Urothelium cell line (cell line): ENCODE results near the gene INO80B.
"Not testable (repeated sequence)": the region's sequence is repeated elsewhere in the genome, so short reads cannot be mapped to it uniquely, and the experiment has no call there.

ENCODE experiments used
- DNase-seq: peaks from one replicate; pipeline ENCODE4 v3.0.0; 2011; ENCODE audit warnings: low spot score, mixed read lengths
- FAIRE-seq: peaks from 2 replicates; lab custom pipeline; 2011; peaks lifted over from hg19 to GRCh38; lab: Jason Lieb, UNC

The INO80B gene

DNA sequence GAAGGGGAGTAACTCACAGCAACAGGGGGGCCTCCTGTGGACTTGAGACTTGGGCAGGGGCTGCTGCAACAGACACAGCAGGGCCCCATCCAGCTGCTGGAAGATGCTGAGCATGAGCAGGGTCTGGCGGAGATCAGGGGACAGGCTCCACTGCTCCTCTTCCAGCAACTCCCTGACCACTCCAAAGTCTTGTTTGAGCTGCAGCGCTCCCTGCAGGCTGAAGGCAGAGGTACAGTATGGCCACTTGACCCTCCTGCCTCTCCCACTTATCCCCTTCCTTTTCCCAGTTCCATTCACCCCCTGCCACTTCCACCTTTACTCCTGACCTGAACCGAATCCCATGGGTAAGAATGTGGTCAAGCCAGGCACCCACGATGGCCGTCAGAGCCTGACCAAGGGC, 20.0 kb downstream of the INO80B start:
- DNase-seq (no peak), FAIRE-seq (no peak)

- DNase-seq (no peak), FAIRE-seq (no peak)
These were observed 26.5 kb downstream of the INO80B start for GRCh38 chr2:74481431-74481830.

GRCh38 chr2:74481961-74482800, 27.3 kb downstream of the INO80B start:
- peak; percentile 63 for DNase-seq
- FAIRE-seq = no peak

GRCh38 chr2:74482801-74483674, 28.2 kb downstream of the INO80B start, which contains the start of the genes CCDC142 and TTC31:
CCDC142 (minus strand) TSS chr2:74482998; CDS start chr2:74482837, 161 bp downstream.
TTC31 (plus strand) TSS chr2:74483081; CDS start chr2:74483096, 15 bp downstream.
- FAIRE-seq (peak; percentile 91), DNase-seq (peak; percentile 95)

DNA sequence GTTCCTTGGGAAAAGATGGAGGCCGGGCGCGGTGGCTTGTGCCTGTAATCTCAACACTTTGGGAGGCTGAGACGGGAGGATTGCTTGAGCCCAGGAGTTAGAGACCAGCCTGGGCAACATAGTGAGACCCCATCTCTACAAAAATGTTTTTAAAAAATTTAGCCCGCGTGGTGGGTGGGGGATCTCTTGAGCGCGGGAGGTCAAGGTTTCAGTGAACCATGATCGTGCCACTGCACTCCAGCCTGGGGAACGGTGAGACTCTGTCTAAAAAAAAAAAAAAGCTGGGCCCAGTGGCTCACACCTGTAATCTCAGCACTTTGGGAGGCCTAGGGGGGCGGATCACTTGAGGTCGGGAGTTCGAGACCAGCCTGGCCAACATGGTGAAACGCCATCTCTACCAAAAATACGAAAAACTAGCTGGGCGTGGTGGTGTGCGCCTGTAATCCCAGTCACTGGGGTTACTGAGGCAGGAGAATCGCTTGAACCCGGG, 28.8 kb downstream of the INO80B start:
- not testable (repeated sequence) for FAIRE-seq, DNase-seq

DNA sequence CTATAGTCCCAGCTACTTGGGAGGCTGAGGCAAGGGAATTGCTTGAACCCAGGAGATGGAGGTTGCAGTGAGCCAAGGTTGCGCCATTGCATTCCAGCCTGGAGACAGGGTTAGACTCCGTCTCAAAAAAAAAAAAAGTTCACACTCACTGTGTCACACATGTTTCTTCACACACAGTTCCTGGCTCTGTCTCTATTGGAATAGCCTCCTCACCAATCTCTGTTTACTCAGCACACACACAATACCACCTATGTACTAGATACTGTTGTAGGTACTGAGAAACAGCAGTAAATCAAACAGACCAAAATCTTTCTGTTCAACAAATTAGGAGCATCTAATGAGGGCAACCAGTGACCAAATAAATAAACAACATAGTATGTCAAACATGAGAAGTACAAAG, 31.3 kb downstream of the INO80B start:
- DNase-seq (no peak), FAIRE-seq (no peak)

DNA sequence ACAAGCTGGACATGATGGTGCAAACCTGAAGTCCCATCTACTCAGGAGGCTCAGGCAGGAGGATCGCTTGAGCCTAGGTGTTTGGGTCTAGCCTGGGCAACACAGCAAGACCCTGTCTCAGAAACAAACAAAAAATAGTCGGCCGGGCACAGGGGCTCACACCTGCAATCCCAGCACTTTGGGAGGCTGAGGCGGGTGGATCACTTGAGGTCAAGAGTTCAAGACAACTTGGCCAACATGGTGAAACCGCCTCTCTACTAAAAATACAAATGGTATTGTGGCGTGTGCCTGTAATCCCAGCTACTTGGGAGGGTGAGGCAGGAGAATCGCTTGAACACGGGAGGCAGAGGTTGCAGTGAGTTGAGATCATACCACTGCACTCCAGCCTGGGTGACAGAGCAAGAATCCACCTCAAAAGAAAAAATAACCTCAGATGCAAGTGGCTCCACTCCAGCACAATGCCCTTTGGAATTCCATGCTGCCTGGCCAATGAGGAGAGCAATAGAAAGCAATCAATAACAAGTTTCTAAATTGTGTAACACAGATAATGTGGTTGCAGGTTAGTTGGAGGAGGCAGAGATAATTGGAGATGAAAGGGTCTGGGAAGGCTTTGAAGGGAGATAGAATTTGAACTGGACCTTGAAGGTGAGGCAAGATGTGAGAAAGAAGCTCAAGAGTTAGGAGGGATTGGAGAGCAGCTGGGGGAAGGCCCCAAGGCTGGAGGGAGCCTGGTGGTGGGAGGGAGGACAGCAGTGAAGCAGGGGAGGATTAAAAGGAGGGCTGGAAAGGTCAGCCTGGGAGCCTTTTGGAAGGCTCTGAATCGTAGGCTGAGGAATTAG, 34.0 kb downstream of the INO80B start:
- FAIRE-seq (no peak), DNase-seq (no peak)

DNA sequence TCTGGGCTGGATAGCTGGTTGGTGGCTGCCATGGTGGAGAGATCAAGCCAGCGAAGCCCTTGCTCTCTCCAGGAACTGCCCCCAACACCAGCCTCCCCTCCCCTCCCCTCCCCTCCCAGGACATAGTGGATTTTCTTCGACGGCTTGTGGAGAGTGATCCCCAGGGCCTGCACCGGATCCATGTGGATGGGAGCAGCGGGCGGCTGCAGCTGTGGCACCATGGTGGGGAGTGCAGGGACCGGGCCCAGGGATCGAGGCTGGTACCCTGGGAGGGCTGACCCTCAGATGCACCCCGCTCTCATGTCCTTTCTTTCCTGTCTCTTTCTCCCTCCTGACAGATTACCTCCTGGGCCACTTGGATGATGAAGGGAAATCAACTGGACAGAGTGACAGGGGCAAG, 35.0 kb downstream of the INO80B start:
- no peak for FAIRE-seq

GRCh38 chr2:74491648-74492544, 37.0 kb downstream of the INO80B start:
- FAIRE-seq = no peak
- no peak for DNase-seq

More for the DNA sequence above, 35.0 kb downstream of the INO80B start:
- no peak for DNase-seq

- DNase-seq (no peak), FAIRE-seq (no peak)
These were observed 38.7 kb downstream of the INO80B start for GRCh38 chr2:74493546-74493945.

DNA sequence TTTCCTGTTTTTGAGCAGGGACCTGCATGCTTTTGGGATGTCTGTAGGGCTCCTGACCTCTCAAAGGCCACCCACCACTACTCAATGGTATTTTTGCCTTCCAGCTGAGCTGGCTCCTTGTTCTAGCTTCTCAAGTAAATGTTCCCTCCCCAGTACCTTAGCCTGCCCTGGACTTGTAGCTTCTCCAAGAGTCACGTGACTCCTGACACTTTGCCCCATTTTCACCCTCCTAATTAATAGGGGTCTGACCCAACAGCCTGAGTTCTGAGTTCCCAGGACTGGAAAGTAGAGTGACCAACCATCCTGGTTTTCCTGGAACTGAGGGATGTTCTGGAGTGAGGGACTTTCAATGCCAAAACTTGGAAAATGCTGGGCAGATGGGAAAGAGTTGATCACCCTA, 40.6 kb downstream of the INO80B start:
- no peak for FAIRE-seq
- no peak for DNase-seq

GRCh38 chr2:74496997-74497776, 42.3 kb downstream of the INO80B start:
- no peak for FAIRE-seq
- no peak for DNase-seq

- FAIRE-seq (no peak), DNase-seq (no peak)
These were observed 43.1 kb downstream of the INO80B start for GRCh38 chr2:74497777-74498499.

GRCh38 chr2:74498500-74499266, 43.8 kb downstream of the INO80B start:
- no peak for FAIRE-seq
- DNase-seq = no peak

GRCh38 chr2:74499267-74499939, 44.5 kb downstream of the INO80B start, which contains the start of gene LBX2:
LBX2 (minus strand) TSS chr2:74499603; CDS start chr2:74499537, 66 bp downstream.
- DNase-seq = no peak
- FAIRE-seq = no peak

DNA sequence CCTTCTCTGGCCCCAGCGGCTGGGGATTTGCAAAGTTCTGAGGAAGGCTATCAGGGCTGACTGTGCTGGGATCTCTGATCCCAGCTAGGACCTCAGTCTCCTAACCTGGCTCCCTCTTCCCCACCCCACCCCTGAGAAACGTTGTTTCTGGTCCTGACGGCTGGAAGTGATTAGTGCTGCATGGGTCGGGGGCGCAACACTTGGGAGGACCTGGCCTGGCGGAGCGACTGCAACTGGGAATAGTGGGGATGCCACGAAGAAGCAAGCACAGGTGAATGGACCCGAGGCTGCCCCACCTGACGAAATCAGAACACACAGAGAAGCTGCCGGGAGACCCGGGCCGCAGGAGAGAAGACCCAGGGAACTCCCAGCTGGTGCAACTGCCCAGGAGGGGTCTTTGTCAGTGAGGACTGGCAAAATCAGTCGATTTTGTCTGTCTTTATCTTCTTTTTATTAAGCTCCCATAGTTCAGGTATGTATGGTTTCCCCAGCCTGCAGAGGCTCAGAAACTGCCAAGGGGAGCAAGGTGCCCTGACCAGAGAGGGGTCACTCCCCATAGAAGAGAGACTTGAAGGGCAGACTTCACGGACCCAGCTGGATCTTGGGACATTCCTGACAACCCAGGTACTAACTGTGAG, 45.2 kb downstream of the INO80B start:
- FAIRE-seq (no peak), DNase-seq (no peak)
